SJSA1 (cell line): Measurements from ENCODE around the gene NEURL1. TPM values are rescaled to one million over a fixed set of nuclear protein-coding genes. Genes with fewer than 3 reads are reported as not detected.
A peak's percentile ranks its signal among the peaks of the same experiment; 100 is the strongest.

Source experiments
- DNase-seq, 2 experiments: peaks; one replicate each; pipeline ENCODE4 v3.0.0-alpha.2; 2015 to 2020; ENCODE audit warnings: low spot score in 2 of 2, low read depth in 1 of 2
- H3K27ac ChIP-seq: fragments of 250-450 bp; sonication (Bioruptor Pico); 2 replicates; pipeline ENCODE4 v1.5.1; 2020; ENCODE audit warnings: mild to moderate bottlenecking, moderate library complexity
- H3K27me3 ChIP-seq: fragments of 250-450 bp; sonication (Bioruptor Pico); replicated peaks from 2 replicates; pipeline ENCODE4 v1.5.1; 2020; ENCODE audit warnings: mild to moderate bottlenecking, moderate library complexity
- H3K36me3 ChIP-seq: fragments of 250-450 bp; sonication (Bioruptor Pico); 2 replicates; pipeline ENCODE4 v1.5.1; 2020; ENCODE audit warnings: mild to moderate bottlenecking
- H3K4me1 ChIP-seq: fragments of 250-450 bp; sonication (Bioruptor Pico); replicated peaks from 2 replicates; pipeline ENCODE4 v1.6.1; 2021; ENCODE audit warnings: mild to moderate bottlenecking
- H3K4me3 ChIP-seq: fragments of 250-450 bp; sonication (Bioruptor Pico); 2 replicates; pipeline ENCODE4 v1.5.1; 2020; ENCODE audit warnings: mild to moderate bottlenecking
- H3K9me3 ChIP-seq: fragments of 250-450 bp; sonication (Bioruptor Pico); replicated peaks from 2 replicates; pipeline ENCODE4 v1.5.1; 2020; ENCODE audit warnings: mild to moderate bottlenecking
- total RNA-seq: library from RNA; depleted of rRNA; stranded (reverse); fragments of >200 nt; shearing (Covaris generic); gene quantifications from 2 replicates; pipeline ENCODE4 v1.2.3, GENCODE V29; 2014

The NEURL1 gene
- total RNA-seq, 1 experiment from 2014 or later: not detected

GRCh38 chr10:103568505-103568904 lies 75.0 kb downstream of the NEURL1 start:
- H3K9me3 ChIP-seq: no peaks in the 10 kb centered on the region
- H3K4me1 ChIP-seq: no peaks in the 10 kb centered on the region
- no peak for DNase-seq
- H3K4me3 ChIP-seq: no peak overlapping the region
- no peaks in the 10 kb centered on the region for H3K27me3 ChIP-seq
- no peak overlapping the region for H3K27ac ChIP-seq
- H3K36me3 ChIP-seq: no peaks in the 10 kb centered on the region

- no peaks in the 10 kb centered on the region for H3K4me1 ChIP-seq
- no peaks in the 10 kb centered on the region for H3K9me3 ChIP-seq
- no peaks in the 10 kb centered on the region for H3K27me3 ChIP-seq
- no peak overlapping the region for H3K4me3 ChIP-seq
- no peak overlapping the region for H3K27ac ChIP-seq
- no peaks in the 10 kb centered on the region for H3K36me3 ChIP-seq
- DNase-seq: no peak
Measured at GRCh38 chr10:103569896-103570295, 76.4 kb downstream of the NEURL1 start.

GRCh38 chr10:103570844-103571655 lies 77.5 kb downstream of the NEURL1 start:
- no peak for DNase-seq
- Histone ChIP-seq H3K4me3 (no peak overlapping the region), H3K27me3 (no peaks in the 10 kb centered on the region), H3K27ac (no peak overlapping the region), H3K4me1 (no peaks in the 10 kb centered on the region), H3K36me3 (no peaks in the 10 kb centered on the region), H3K9me3 (no peaks in the 10 kb centered on the region)

GRCh38 chr10:103571656-103571975 lies 78.1 kb downstream of the NEURL1 start:
- Histone ChIP-seq H3K27me3 (no peaks in the 10 kb centered on the region), H3K9me3 (no peaks in the 10 kb centered on the region), H3K27ac (no peak overlapping the region), H3K36me3 (no peaks in the 10 kb centered on the region), H3K4me3 (no peak overlapping the region), H3K4me1 (no peaks in the 10 kb centered on the region)
- DNase-seq: peak in 1 of 2 experiments; percentile 40

GRCh38 chr10:103572347-103573204 lies 79.1 kb downstream of the NEURL1 start:
- Histone ChIP-seq H3K4me1 (no peaks in the 10 kb centered on the region), H3K27me3 (no peaks in the 10 kb centered on the region), H3K36me3 (no peaks in the 10 kb centered on the region), H3K27ac (no peak overlapping the region), H3K4me3 (no peak overlapping the region), H3K9me3 (no peaks in the 10 kb centered on the region)
- DNase-seq: no peak

GRCh38 chr10:103573205-103573487 lies 79.6 kb downstream of the NEURL1 start:
- H3K27ac ChIP-seq: no peak overlapping the region
- H3K4me1 ChIP-seq: no peaks in the 10 kb centered on the region
- 0 out of 2 replicates have a peak, but pooled peaks cover 1% of the 10 kb centered on the region for H3K27me3 ChIP-seq

GRCh38 chr10:103574097-103575061 lies 80.9 kb downstream of the NEURL1 start:
- 0 out of 2 replicates have a peak, but pooled peaks cover 4% of the 10 kb centered on the region for H3K27me3 ChIP-seq
- DNase-seq: no peak

More at GRCh38 chr10:103573205-103573487, 79.6 kb downstream of the NEURL1 start:
- no peak for DNase-seq
- Histone ChIP-seq H3K9me3 (no peaks in the 10 kb centered on the region), H3K4me3 (no peak overlapping the region), H3K36me3 (no peaks in the 10 kb centered on the region)

GRCh38 chr10:103575416-103576075 lies 82.0 kb downstream of the NEURL1 start:
- Histone ChIP-seq H3K36me3 (no peaks in the 10 kb centered on the region), H3K27me3 (0 out of 2 replicates have a peak, but pooled peaks cover 4% of the 10 kb centered on the region)
- peak in 1 of 2 experiments; percentile 44 for DNase-seq

More at GRCh38 chr10:103574097-103575061, 80.9 kb downstream of the NEURL1 start:
- no peaks in the 10 kb centered on the region for H3K36me3 ChIP-seq
- H3K9me3 ChIP-seq: no peaks in the 10 kb centered on the region
- no peak overlapping the region for H3K27ac ChIP-seq
- no peak overlapping the region for H3K4me3 ChIP-seq
- H3K4me1 ChIP-seq: no peaks in the 10 kb centered on the region

GRCh38 chr10:103576076-103576471 lies 82.6 kb downstream of the NEURL1 start:
- H3K4me3 ChIP-seq: no peak overlapping the region
- H3K27ac ChIP-seq: no peak overlapping the region
- H3K36me3 ChIP-seq: no peaks in the 10 kb centered on the region
- H3K4me1 ChIP-seq: no peaks in the 10 kb centered on the region
- DNase-seq: no peak
- 0 out of 2 replicates have a peak, but pooled peaks cover 4% of the 10 kb centered on the region for H3K27me3 ChIP-seq
- H3K9me3 ChIP-seq: no peaks in the 10 kb centered on the region

More at GRCh38 chr10:103575416-103576075, 82.0 kb downstream of the NEURL1 start:
- H3K27ac ChIP-seq: no peak overlapping the region
- H3K9me3 ChIP-seq: no peaks in the 10 kb centered on the region
- H3K4me1 ChIP-seq: no peaks in the 10 kb centered on the region
- H3K4me3 ChIP-seq: no peak overlapping the region

GRCh38 chr10:103576862-103577261 lies 83.4 kb downstream of the NEURL1 start:
- DNase-seq: no peak
- H3K9me3 ChIP-seq: no peaks in the 10 kb centered on the region
- 0 out of 2 replicates have a peak, but pooled peaks cover 4% of the 10 kb centered on the region for H3K27me3 ChIP-seq
- no peak overlapping the region for H3K27ac ChIP-seq
- H3K4me3 ChIP-seq: no peak overlapping the region
- no peaks in the 10 kb centered on the region for H3K36me3 ChIP-seq
- H3K4me1 ChIP-seq: no peaks in the 10 kb centered on the region

- H3K4me1 ChIP-seq: no peaks in the 10 kb centered on the region
- H3K27me3 ChIP-seq: peaks cover 4% of the 10 kb centered on the region; the same call in 1 of the 2 replicates
Measured at GRCh38 chr10:103578782-103579382, 85.4 kb downstream of the NEURL1 start.

GRCh38 chr10:103580011-103580410 lies 86.5 kb downstream of the NEURL1 start:
- peaks cover 4% of the 10 kb centered on the region; the same call in 1 of the 2 replicates for H3K27me3 ChIP-seq
- H3K4me3 ChIP-seq: no peak overlapping the region
- no peak overlapping the region for H3K27ac ChIP-seq
- DNase-seq: no peak
- H3K36me3 ChIP-seq: no peaks in the 10 kb centered on the region
- no peaks in the 10 kb centered on the region for H3K4me1 ChIP-seq
- no peaks in the 10 kb centered on the region for H3K9me3 ChIP-seq

More at GRCh38 chr10:103578782-103579382, 85.4 kb downstream of the NEURL1 start:
- no peak overlapping the region for H3K27ac ChIP-seq
- DNase-seq: no peak
- no peak overlapping the region for H3K4me3 ChIP-seq
- no peaks in the 10 kb centered on the region for H3K36me3 ChIP-seq
- no peaks in the 10 kb centered on the region for H3K9me3 ChIP-seq
